GM18511 (cell line): Measurements from ENCODE around the gene CDK5RAP1.

Experiments
- ATAC-seq: cut with Tn5 transposase; IDR thresholded peaks from one replicate; pipeline ENCODE4 v1.9.1; 2021; ENCODE audit warnings: mild to moderate bottlenecking, moderate library complexity; ENCODE audit not compliant: unreplicated experiment

CDK5RAP1 gene

GRCh38 chr20:33337119-33337518 lies 64.2 kb downstream of the CDK5RAP1 start:
- ATAC-seq: no peak

- no peak for ATAC-seq
Observed at GRCh38 chr20:33336375-33336774, 64.9 kb downstream of the CDK5RAP1 start.

GRCh38 chr20:33334111-33334510 lies 67.2 kb downstream of the CDK5RAP1 start:
- no peak for ATAC-seq

- no peak for ATAC-seq
Observed at GRCh38 chr20:33333616-33334015, 67.7 kb downstream of the CDK5RAP1 start.

- ATAC-seq: no peak
Observed at GRCh38 chr20:33332905-33333456, 68.3 kb downstream of the CDK5RAP1 start.

- ATAC-seq: no peak
Observed at GRCh38 chr20:33328157-33329137, 72.9 kb downstream of the CDK5RAP1 start.

- ATAC-seq: no peak
Observed at GRCh38 chr20:33325350-33325749, 76.0 kb downstream of the CDK5RAP1 start.

- no peak for ATAC-seq
Observed at GRCh38 chr20:33323236-33323635, 78.1 kb downstream of the CDK5RAP1 start.

GRCh38 chr20:33322456-33322855 lies 78.9 kb downstream of the CDK5RAP1 start:
- no peak for ATAC-seq

- ATAC-seq: no peak
Observed at GRCh38 chr20:33320006-33320405, 81.3 kb downstream of the CDK5RAP1 start.

GRCh38 chr20:33318096-33318429 lies 83.3 kb downstream of the CDK5RAP1 start:
- ATAC-seq: no peak

GRCh38 chr20:33317424-33318095 lies 83.8 kb downstream of the CDK5RAP1 start:
- no peak for ATAC-seq

- no peak for ATAC-seq
Observed at GRCh38 chr20:33316958-33317357, 84.4 kb downstream of the CDK5RAP1 start.

- ATAC-seq: no peak
Observed at GRCh38 chr20:33316343-33316742, 85.0 kb downstream of the CDK5RAP1 start.

- ATAC-seq: no peak
Observed at GRCh38 chr20:33313686-33314314, 87.5 kb downstream of the CDK5RAP1 start.

GRCh38 chr20:33312583-33312982 lies 88.7 kb downstream of the CDK5RAP1 start:
- ATAC-seq: no peak

- ATAC-seq: no peak
Observed at GRCh38 chr20:33311996-33312395, 89.3 kb downstream of the CDK5RAP1 start.

GRCh38 chr20:33311011-33311410 lies 90.3 kb downstream of the CDK5RAP1 start:
- no peak for ATAC-seq

GRCh38 chr20:33310327-33310899 lies 90.9 kb downstream of the CDK5RAP1 start:
- ATAC-seq: no peak

- ATAC-seq: no peak
Observed at GRCh38 chr20:33309631-33310030, 91.7 kb downstream of the CDK5RAP1 start.
